Spinal cord (tissue), 10 donors: ENCODE measurements around the gene ANKRD11. TPM values are rescaled to one million over a fixed set of nuclear protein-coding genes. Genes with fewer than 3 reads are reported as not detected.

ENCODE experiments used
- DNase-seq, 6 donors: peaks; one replicate each; pipeline versions ENCODE4 v3.0.0 to v3.0.0-alpha.2; 2013 to 2015; ENCODE audit warnings: low spot score in 6 of 6, low read depth in 4 of 6
- H3K27ac ChIP-seq: one replicate; pipeline ENCODE4 v1.5.1; 2013; ENCODE audit warnings: low read depth, low read length, control low read depth
- H3K27me3 ChIP-seq: one replicate; pipeline ENCODE4 v1.6.1; 2013; ENCODE audit warnings: low read length; ENCODE audit not compliant: control insufficient read depth, insufficient read depth
- H3K36me3 ChIP-seq: one replicate; pipeline ENCODE4 v1.6.1; 2013; ENCODE audit warnings: low read length; ENCODE audit not compliant: control insufficient read depth, insufficient read depth
- H3K4me1 ChIP-seq: one replicate; pipeline ENCODE4 v1.6.1; 2013; ENCODE audit warnings: low read length; ENCODE audit not compliant: control insufficient read depth, insufficient read depth
- H3K4me3 ChIP-seq: one replicate; pipeline ENCODE4 v1.5.1; 2013; ENCODE audit warnings: low read depth, low read length, control low read depth
- H3K9me3 ChIP-seq: one replicate; pipeline ENCODE4 v1.6.1; 2013; ENCODE audit warnings: low read length; ENCODE audit not compliant: control insufficient read depth, insufficient read depth
- WGBS: methylation state at CpG from one replicate; pipeline ENCODE4 v1.1.5; 2013; ENCODE audit warnings: missing lambda C conversion rate; ENCODE audit not compliant: insufficient coverage; 5-methylcytosine and 5-hydroxymethylcytosine counted together
- long read RNA-seq, 4 donors: transcript quantifications; one replicate each; lab custom pipeline, GENCODE V29; 2026
- polyA plus RNA-seq, 2 donors: library from polyadenylated mRNA; unstranded; fragments of 120-200 nt; gene quantifications; one replicate each; pipeline ENCODE4 v1.2.1, GENCODE V29; 2013; ENCODE audit not compliant: insufficient read length in 2 of 2
- total RNA-seq, 2 donors: library from RNA; depleted of rRNA in 1 of 2; stranded (reverse); fragments of 120-200 nt in 1 of 2; fragments of >200 nt in 1 of 2; gene quantifications; one replicate each; pipeline versions ENCODE4 v1.2.3 to v1.2.4, GENCODE V29; 2013 to 2014
- donor health status: healthy.

ANKRD11 gene
- total RNA-seq (10 to 100 TPM; 38.2 to 53.4 TPM), polyA plus RNA-seq (100 to 1,000 TPM in 1 of 2 donors, 10 to 100 TPM in 1; 93.6 to 104 TPM)
- long read RNA-seq, donor 1, partial matches to known transcripts = 7 of 11 reads
- long read RNA-seq, donor 1, other reads (novel, unspliced or antisense) = 0 of 11 reads
- long read RNA-seq, donor 2, transcript ANKRD11-219 (1 exons, 2,239 nt) = major isoform, 7 of 19 reads
- long read RNA-seq, donor 2, partial matches to known transcripts = 11 of 19 reads
- long read RNA-seq, donor 2, other reads (novel, unspliced or antisense) = 0 of 19 reads
- long read RNA-seq, donor 3, partial matches to known transcripts = 7 of 12 reads
- long read RNA-seq, donor 3, other reads (novel, unspliced or antisense) = 0 of 12 reads
- long read RNA-seq, donor 4, transcript ANKRD11-219 (1 exons, 2,239 nt) = major isoform, 7 of 17 reads
- long read RNA-seq, donor 4, partial matches to known transcripts = 5 of 17 reads
- long read RNA-seq, donor 4, other reads (novel, unspliced or antisense) = 0 of 17 reads

DNA sequence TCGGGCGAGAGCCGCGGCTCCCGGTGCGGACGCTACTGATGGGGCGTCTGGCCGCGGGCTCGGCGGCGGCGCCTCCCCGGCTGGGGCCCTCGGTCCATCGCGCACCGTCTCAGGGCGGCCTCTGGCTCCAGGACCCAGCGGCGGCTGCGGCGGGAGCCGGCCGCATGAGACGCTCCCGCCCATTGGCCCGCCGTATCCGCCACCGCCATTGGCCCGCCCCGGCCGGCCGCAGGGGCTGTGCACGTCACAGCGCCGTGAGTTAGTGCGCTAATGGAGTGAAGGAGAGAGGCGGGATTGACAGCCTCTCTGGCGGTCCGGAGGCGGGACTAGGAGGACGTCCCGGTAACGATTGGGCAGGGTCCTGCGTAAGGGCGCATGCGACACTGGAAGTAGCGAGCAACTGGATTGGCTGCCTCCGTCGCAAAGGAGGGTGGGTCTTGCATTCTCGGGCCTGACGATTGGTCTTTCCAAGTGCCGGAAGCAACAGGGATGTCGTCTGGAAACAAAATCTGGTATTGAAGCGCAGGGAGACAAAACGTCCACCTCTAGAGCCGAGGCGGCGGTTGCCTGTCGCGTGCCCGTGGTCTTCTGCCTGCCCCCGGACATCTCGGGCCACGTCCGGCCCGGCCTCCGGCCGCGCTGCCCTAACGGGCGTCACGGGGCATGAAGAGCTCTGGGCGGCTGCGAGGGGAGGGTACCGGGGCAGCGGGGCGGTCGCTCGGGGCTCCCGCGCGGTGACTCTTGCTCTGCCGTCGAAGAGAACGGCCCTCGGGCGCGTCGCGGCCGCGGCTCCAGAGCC is at the start of gene ANKRD11:
Gene ANKRD11, minus strand, starts transcription at position 123 of the 799 bp plus-strand sequence. CDS start 173,542 bp downstream, outside the sequence.
- H3K9me3 ChIP-seq = no peaks in the 10 kb centered on the region
- peaks cover 39% of the 10 kb centered on the region for H3K4me1 ChIP-seq
- H3K27me3 ChIP-seq = no peaks in the 10 kb centered on the region
- peak; percentile 95 to 100 (median 97) for DNase-seq
- WGBS = under 1% methylated on average over 96 of the region's 96 CpGs
- peak within 1 kb of the TSS; percentile 57 for H3K4me3 ChIP-seq
- H3K27ac ChIP-seq = peak within 1 kb of the TSS; percentile 83
- peaks cover 13% of the 10 kb centered on the region for H3K36me3 ChIP-seq

DNA sequence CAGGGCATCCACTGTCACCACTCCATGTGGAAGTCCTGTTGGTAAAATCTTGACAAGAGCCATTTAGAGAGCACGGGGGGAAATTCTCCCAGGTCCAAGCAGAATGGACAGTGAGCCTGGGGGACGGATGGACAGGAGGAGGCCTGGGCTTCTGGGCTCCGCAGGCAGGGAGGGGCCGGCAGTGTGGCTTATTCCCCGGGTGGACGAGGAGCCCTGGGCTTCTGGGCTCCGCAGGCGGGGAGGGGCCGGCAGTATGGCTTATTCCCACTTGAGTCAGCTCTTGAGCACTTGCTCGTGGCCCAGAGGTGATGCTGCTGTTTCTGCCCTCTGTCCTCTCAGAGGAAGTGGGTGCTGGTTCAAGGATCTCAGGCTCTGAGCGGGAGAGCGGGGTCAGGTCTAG is 47.9 kb upstream of the ANKRD11 start:
- peaks cover 86% of the 10 kb centered on the region for H3K36me3 ChIP-seq
- H3K9me3 ChIP-seq = no peaks in the 10 kb centered on the region
- no peaks in the 10 kb centered on the region for H3K27me3 ChIP-seq
- H3K4me1 ChIP-seq = peaks cover 25% of the 10 kb centered on the region
- 91% methylated on average over 12 of the region's 12 CpGs for WGBS
- no peak overlapping the region for H3K27ac ChIP-seq
- H3K4me3 ChIP-seq = no peak overlapping the region
- DNase-seq = no peak

DNA sequence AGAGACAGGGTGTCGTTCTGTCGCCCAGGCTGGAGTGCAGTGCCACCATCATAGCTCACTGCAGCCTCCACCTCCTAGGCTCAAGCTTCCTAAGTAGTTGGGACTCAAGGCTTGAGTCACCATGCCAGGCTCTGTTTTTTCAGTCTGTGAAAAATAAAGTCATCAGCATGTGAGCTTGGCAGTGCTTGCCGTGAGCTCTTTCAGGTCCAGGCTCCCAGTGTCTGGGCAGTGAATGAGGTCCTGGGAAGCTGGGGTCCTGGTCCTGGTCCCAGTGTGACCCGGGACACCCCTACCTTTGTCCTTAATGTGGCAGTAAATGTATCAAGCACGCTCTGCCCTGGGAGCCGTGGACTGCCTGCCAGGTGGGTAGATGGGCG is 47.2 kb upstream of the ANKRD11 start:
- no peaks in the 10 kb centered on the region for H3K27me3 ChIP-seq
- H3K9me3 ChIP-seq = no peaks in the 10 kb centered on the region
- no peak overlapping the region for H3K4me3 ChIP-seq
- WGBS = 90% methylated on average over 6 of the region's 7 CpGs
- peaks cover 86% of the 10 kb centered on the region for H3K36me3 ChIP-seq
- peak overlapping the region; percentile 60 for H3K27ac ChIP-seq
- peaks cover 25% of the 10 kb centered on the region for H3K4me1 ChIP-seq
- DNase-seq = no peak

DNA sequence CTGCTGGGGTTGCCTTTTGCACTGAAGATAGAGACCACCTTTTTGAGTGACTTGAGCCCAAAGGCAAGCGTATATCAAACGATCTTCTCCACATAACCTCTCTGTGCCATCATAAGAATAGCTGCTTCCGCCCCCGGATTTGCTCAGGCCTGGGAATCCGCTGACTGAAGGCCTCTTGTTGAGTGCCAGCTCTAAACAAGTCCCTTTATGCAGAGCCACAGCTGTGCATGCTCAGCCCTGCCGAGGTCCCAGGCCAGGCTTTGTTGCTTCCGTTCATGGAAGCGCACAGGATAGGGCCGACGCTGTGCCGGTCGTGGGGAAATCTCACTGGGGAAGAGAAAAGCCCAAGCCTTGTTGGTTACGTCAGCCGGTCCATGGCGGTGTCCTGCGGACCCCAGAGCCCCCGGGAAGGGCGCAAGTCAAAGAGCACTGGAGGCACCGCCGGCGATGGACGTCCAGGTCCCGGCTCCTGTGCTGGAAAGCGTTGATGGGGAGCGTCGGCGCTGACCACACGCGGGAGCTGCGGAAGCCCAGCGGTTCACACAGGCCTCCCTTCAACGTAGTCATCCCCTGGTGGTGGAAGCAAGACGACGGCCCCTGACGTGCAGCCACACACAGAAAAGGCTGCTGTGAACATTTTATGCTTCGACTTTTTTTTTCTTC is 46.7 kb upstream of the ANKRD11 start:
- H3K4me3 ChIP-seq = no peak overlapping the region
- no peaks in the 10 kb centered on the region for H3K27me3 ChIP-seq
- H3K36me3 ChIP-seq = peaks cover 86% of the 10 kb centered on the region
- peak in 2 of 6 donors; percentile 37 to 69 for DNase-seq
- 78% methylated on average over 36 of the region's 36 CpGs for WGBS
- peaks cover 29% of the 10 kb centered on the region for H3K4me1 ChIP-seq
- peak overlapping the region; percentile 68 for H3K27ac ChIP-seq
- no peaks in the 10 kb centered on the region for H3K9me3 ChIP-seq

DNA sequence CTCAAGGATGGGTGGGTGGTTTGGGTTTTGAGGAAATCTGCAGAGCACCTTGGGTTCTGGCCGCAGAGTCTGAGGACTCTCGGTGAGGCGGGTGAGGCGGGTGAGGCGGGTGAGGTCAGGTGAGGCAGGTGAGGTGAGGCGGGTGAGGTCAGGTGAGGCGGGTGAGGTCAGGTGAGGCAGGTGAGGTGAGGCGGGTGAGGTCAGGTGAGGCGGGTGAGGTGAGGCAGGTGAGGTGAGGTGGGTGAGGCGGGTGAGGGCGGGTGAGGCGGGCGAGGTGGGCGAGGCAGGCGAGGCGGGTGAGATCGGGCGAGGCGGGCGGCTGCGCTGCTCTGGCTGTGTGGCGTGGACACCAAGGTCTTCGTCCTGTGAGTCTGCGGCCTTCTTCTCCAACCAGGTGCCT is 46.0 kb upstream of the ANKRD11 start:
- no peak for DNase-seq
- Histone ChIP-seq H3K36me3 (peaks cover 86% of the 10 kb centered on the region), H3K4me3 (no peak overlapping the region), H3K4me1 (peaks cover 29% of the 10 kb centered on the region), H3K27me3 (no peaks in the 10 kb centered on the region), H3K27ac (peak overlapping the region; percentile 68), H3K9me3 (no peaks in the 10 kb centered on the region)
- WGBS = 97% methylated on average over 17 of the region's 24 CpGs

DNA sequence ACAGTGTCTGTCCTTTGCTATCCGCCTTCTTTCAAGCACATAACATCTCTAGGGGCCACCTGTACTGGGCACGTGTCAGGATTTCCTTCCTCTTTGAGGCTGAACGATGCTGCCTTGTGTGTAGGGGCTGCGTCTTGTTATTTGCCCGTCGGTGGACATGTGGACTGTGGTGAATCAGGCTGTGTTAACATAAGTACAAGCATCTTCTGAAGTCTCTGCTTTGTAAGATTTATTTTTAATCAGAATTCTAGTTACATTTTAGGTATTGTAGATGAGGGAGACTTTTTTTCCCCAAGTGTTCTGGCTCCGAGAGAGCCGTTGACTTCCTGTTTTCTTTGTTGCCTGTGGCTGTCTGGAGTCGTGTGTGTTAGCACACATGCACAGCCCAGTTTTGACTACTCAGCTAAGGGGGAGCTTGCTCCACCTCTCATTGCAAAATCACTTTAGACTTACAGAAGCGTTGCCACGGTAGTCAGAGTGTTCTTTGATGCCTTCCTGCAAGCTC is 43.9 kb upstream of the ANKRD11 start:
- peak in 1 of 6 donors; percentile 16 for DNase-seq
- Histone ChIP-seq H3K4me1 (peaks cover 29% of the 10 kb centered on the region), H3K27ac (no peak overlapping the region), H3K27me3 (no peaks in the 10 kb centered on the region), H3K9me3 (no peaks in the 10 kb centered on the region), H3K36me3 (peaks cover 95% of the 10 kb centered on the region), H3K4me3 (no peak overlapping the region)
- 90% methylated on average over 6 of the region's 11 CpGs for WGBS

DNA sequence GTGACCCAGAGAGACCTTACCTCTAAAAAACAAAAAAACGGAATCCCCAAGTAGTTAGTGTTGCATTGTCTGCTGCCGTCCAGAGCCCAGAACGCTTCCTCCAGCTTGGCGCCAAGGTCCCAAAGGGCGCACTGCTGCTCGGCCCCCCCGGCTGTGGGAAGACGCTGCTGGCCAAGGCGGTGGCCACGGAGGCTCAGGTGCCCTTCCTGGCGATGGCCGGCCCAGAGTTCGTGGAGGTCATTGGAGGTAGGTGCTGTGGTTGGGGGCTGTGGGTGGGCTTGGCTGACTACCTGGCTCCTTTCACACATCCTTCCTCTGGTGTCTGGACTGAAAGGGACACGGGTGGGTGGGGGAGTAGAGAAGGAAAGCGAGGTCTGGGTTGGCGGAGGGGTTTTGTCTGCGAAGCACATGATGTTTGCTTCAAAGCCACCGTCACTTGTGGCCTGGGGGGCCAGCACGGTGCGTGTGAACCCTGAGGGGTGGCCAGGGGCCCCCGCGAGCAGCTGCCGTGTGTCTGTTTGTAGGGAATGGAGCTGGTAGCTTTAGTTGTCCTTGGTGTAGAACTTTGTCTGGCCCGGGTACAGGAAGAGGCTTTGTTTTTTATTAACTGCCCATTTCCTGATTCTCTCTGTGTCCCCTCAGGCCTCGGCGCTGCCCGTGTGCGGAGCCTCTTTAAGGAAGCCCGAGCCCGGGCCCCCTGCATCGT is 41.6 kb upstream of the ANKRD11 start:
- no peaks in the 10 kb centered on the region for H3K9me3 ChIP-seq
- no peaks in the 10 kb centered on the region for H3K27me3 ChIP-seq
- H3K4me1 ChIP-seq = peaks cover 15% of the 10 kb centered on the region
- no peak overlapping the region for H3K27ac ChIP-seq
- no peak overlapping the region for H3K4me3 ChIP-seq
- H3K36me3 ChIP-seq = peaks cover 97% of the 10 kb centered on the region
- 88% methylated on average over 24 of the region's 31 CpGs for WGBS
- no peak for DNase-seq

DNA sequence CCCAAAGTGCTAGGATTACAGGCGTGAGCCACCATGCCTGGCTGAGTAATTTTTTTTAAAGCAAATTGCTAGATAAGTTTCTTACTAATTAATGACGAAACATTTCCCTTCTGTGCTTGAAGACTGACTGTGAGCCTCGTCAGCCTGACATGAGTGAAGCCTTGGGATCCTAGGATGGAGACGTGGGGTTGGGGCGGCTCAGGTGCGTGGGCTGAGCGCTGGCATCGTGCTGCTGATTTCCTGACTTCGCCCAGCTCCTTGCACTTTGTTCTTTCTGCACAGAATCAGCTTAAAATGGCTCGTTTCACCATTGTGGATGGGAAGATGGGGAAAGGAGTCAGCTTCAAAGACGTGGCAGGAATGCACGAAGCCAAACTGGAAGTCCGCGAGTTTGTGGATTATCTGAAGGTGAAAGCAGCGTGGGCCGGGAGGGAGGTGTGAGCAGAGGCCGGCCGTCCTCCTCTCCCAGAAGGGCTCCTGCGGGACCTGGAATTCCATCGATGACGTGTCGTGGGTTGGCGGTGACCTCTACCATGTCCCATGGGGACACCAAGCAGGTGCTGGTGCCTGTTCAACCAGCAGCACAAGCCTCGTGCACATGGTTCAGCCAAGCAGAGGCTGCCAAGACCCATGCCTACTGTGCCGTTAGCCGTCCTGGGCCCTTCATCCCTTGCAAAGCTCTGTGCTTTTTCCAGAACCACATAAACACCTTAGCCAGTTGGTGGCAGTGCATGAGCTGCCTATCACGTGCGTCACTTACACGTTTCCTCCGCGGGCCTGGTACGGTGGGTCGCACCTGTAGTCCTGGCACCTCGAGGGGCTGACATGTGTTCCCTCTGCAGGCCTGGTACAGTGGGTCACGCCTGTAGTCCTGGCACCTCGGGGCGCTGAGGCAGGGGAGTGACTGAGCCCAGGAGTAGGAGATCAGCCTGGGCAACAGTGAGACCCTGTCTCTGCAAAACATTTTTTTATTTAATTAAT is 40.3 kb upstream of the ANKRD11 start:
- DNase-seq = no peak
- WGBS = 95% methylated on average over 36 of the region's 37 CpGs
- Histone ChIP-seq H3K9me3 (no peaks in the 10 kb centered on the region), H3K27ac (no peak overlapping the region), H3K36me3 (peaks cover 98% of the 10 kb centered on the region), H3K4me3 (no peak overlapping the region), H3K4me1 (peaks cover 4% of the 10 kb centered on the region), H3K27me3 (no peaks in the 10 kb centered on the region)
